NCI-H1092 (cell line): ENCODE results near the gene SLX9.

Experiments
- DNase-seq: peaks from one replicate; lab custom pipeline; 2025; lab: John Stamatoyannopoulos, UW

The SLX9 gene

GRCh38 chr21:45003331-45004058, 63.7 kb downstream of the SLX9 start:
- no peak for DNase-seq

- DNase-seq, result no peak
Measured at GRCh38 chr21:45004059-45004422, 64.2 kb downstream of the SLX9 start.

- DNase-seq, result no peak
Measured at GRCh38 chr21:45004481-45005247, 64.8 kb downstream of the SLX9 start.

GRCh38 chr21:45006536-45007095, 66.8 kb downstream of the SLX9 start:
- DNase-seq, result no peak

GRCh38 chr21:45009616-45010015, 69.8 kb downstream of the SLX9 start:
- DNase-seq, result no peak

- no peak for DNase-seq
Measured at GRCh38 chr21:45010096-45010495, 70.3 kb downstream of the SLX9 start.

- no peak for DNase-seq
Measured at GRCh38 chr21:45010860-45011259, 71.0 kb downstream of the SLX9 start.

- DNase-seq, result no peak
Measured at GRCh38 chr21:45011426-45011825, 71.6 kb downstream of the SLX9 start.

GRCh38 chr21:45011911-45012661, 72.3 kb downstream of the SLX9 start:
- DNase-seq, result no peak

GRCh38 chr21:45012662-45013259, 72.9 kb downstream of the SLX9 start:
- DNase-seq, result no peak

- no peak for DNase-seq
Measured at GRCh38 chr21:45013260-45013841, 73.5 kb downstream of the SLX9 start.

- DNase-seq, result no peak
Measured at GRCh38 chr21:45014747-45015468, 75.1 kb downstream of the SLX9 start.

- DNase-seq, result no peak
Measured at GRCh38 chr21:45015469-45015860, 75.6 kb downstream of the SLX9 start.

- DNase-seq, result no peak
Measured at GRCh38 chr21:45016031-45016405, 76.2 kb downstream of the SLX9 start.

GRCh38 chr21:45016406-45017038, 76.7 kb downstream of the SLX9 start:
- no peak for DNase-seq

GRCh38 chr21:45017039-45017960, 77.5 kb downstream of the SLX9 start:
- no peak for DNase-seq

GRCh38 chr21:45018131-45019075, 78.6 kb downstream of the SLX9 start:
- DNase-seq, result no peak
